HEK293 (cell line): Measurements from ENCODE around the gene SPAAR.

Experiments used
- CTCF ChIA-PET: fragments of 350-600 bp; formaldehyde crosslinking; extraction: SDS; loops from one replicate; lab custom pipeline; 2021; ENCODE audit warnings: antibody characterized with exemption; lab: Yijun Ruan, JAX
- POLR2A ChIA-PET: fragments of 300-600 bp; formaldehyde crosslinking; extraction: SDS; loops from one replicate; lab custom pipeline; 2020; ENCODE audit warnings: antibody characterized with exemption, inconsistent platforms; lab: Yijun Ruan, JAX
- H3K27ac ChIP-seq: fragments of 200-500 bp; sonication (Bioruptor generic); 2 replicates; pipeline ENCODE4 v1.5.1; 2014; ENCODE audit warnings: low read depth, low read length, control low read depth, inconsistent platforms; ENCODE audit errors: extremely low read depth
- H3K36me3 ChIP-seq, 2 experiments: fragments of 200-500 bp in 1 of 2; sonication (Bioruptor generic) in 1 of 2; 1 replicate in 1 of 2; 2 replicates in 1 of 2; pipeline ENCODE4 v1.5.1; 2014 to 2017; ENCODE audit warnings: inconsistent platforms in 2 of 2, low read length in 2 of 2; ENCODE audit not compliant: control insufficient read depth in 2 of 2, insufficient read depth in 1 of 2
- H3K4me1 ChIP-seq: fragments of 200-500 bp; sonication (Bioruptor generic); 2 replicates; pipeline ENCODE4 v1.5.1; 2014; ENCODE audit warnings: mild to moderate bottlenecking, low read length, inconsistent platforms; ENCODE audit not compliant: control insufficient read depth, insufficient read depth
- H3K4me3 ChIP-seq: 2 replicates; pipeline ENCODE4 v1.5.1; 2011; ENCODE audit warnings: low read depth, mild to moderate bottlenecking, control low read depth, low read length, moderate library complexity
- H3K9me3 ChIP-seq: fragments of 200-500 bp; sonication (Bioruptor generic); 2 replicates; pipeline ENCODE4 v1.5.1; 2014; ENCODE audit warnings: low read depth, low read length, inconsistent platforms; ENCODE audit not compliant: control insufficient read depth, insufficient read depth
- ATF2 ChIP-seq: fragments of 450-650 bp; formaldehyde crosslinking; IDR thresholded peaks from 2 replicates; pipeline ENCODE4 v1.5.1; 2016; ENCODE audit warnings: missing biosample characterization, missing genetic modification characterization, low read depth
- CTCF ChIP-seq: fragments of 450-650 bp; formaldehyde crosslinking; IDR thresholded peaks from 2 replicates; pipeline ENCODE4 v1.5.1; 2016; ENCODE audit warnings: missing biosample characterization, missing genetic modification characterization
- HOXA7 ChIP-seq: sonication (generic); formaldehyde crosslinking; IDR thresholded peaks from 2 replicates; pipeline ENCODE4 v1.8.1; 2022; ENCODE audit warnings: missing genetic modification reagents, borderline replicate concordance
- KLF8 ChIP-seq: fragments of 450-650 bp; formaldehyde crosslinking; IDR thresholded peaks from 2 replicates; pipeline ENCODE4 v1.5.1; 2016; ENCODE audit warnings: missing biosample characterization, missing genetic modification characterization
- PRDM1 ChIP-seq: fragments of 450-650 bp; formaldehyde crosslinking; IDR thresholded peaks from 2 replicates; pipeline ENCODE4; 2016; ENCODE audit warnings: missing biosample characterization, missing genetic modification characterization
- REPIN1 ChIP-seq: fragments of 450-650 bp; formaldehyde crosslinking; IDR thresholded peaks from 2 replicates; pipeline ENCODE4 v1.5.1; 2017; ENCODE audit warnings: missing biosample characterization, missing genetic modification characterization, low read depth
- SETDB1 ChIP-seq: IDR thresholded peaks from one replicate; pipeline ENCODE4 v1.6.1; 2017; ENCODE audit warnings: mild to moderate bottlenecking, low read length, moderate library complexity, mixed read lengths; ENCODE audit not compliant: insufficient read length
- WT1 ChIP-seq: fragments of 450-650 bp; formaldehyde crosslinking; IDR thresholded peaks from 2 replicates; pipeline ENCODE4 v1.5.1; 2016; ENCODE audit warnings: missing biosample characterization, missing genetic modification characterization
- ZNF155 ChIP-seq: fragments of 450-650 bp; formaldehyde crosslinking; IDR thresholded peaks from 2 replicates; pipeline ENCODE4 v1.5.1; 2016; ENCODE audit warnings: missing biosample characterization, missing genetic modification characterization
- ZNF184 ChIP-seq: fragments of 450-650 bp; IDR thresholded peaks from 2 replicates; pipeline ENCODE4 v1.5.1; 2018; ENCODE audit warnings: missing biosample characterization, mild to moderate bottlenecking, missing genetic modification characterization
- ZNF423 ChIP-seq: fragments of 450-650 bp; formaldehyde crosslinking; IDR thresholded peaks from 2 replicates; pipeline ENCODE4 v1.5.1; 2016; ENCODE audit warnings: missing biosample characterization, missing genetic modification characterization
- ZNF544 ChIP-seq: fragments of 450-650 bp; formaldehyde crosslinking; IDR thresholded peaks from 2 replicates; pipeline ENCODE4 v1.5.0; 2017; ENCODE audit warnings: missing biosample characterization, missing genetic modification characterization
- ZNF549 ChIP-seq: fragments of 450-650 bp; IDR thresholded peaks from 2 replicates; pipeline ENCODE4 v1.5.1; 2018; ENCODE audit warnings: missing biosample characterization, missing genetic modification characterization, mild to moderate bottlenecking, inconsistent platforms, moderate library complexity
- ZNF560 ChIP-seq: fragments of 450-650 bp; formaldehyde crosslinking; IDR thresholded peaks from 2 replicates; pipeline ENCODE4 v1.5.1; 2017; ENCODE audit warnings: missing biosample characterization, missing genetic modification characterization, borderline replicate concordance
- ZNF571 ChIP-seq: fragments of 450-650 bp; formaldehyde crosslinking; IDR thresholded peaks from 2 replicates; pipeline ENCODE4 v1.5.0; 2017; ENCODE audit warnings: missing biosample characterization, missing genetic modification characterization
- ZNF585B ChIP-seq: fragments of 450-650 bp; formaldehyde crosslinking; IDR thresholded peaks from 2 replicates; pipeline ENCODE4 v1.5.1; 2016; ENCODE audit warnings: missing biosample characterization, missing genetic modification characterization
- ZNF626 ChIP-seq: fragments of 450-650 bp; sonication (Bioruptor Pico); formaldehyde crosslinking; IDR thresholded peaks from 2 replicates; pipeline ENCODE4 v1.5.1; 2018; ENCODE audit warnings: missing biosample characterization, missing genetic modification characterization, inconsistent platforms
- ZNF645 ChIP-seq: fragments of 450-650 bp; formaldehyde crosslinking; IDR thresholded peaks from 2 replicates; pipeline ENCODE4; 2016; ENCODE audit warnings: missing biosample characterization, missing genetic modification characterization
- ZNF654 ChIP-seq: fragments of 450-650 bp; formaldehyde crosslinking; IDR thresholded peaks from 2 replicates; pipeline ENCODE4 v1.5.1; 2016; ENCODE audit warnings: low read depth, missing biosample characterization, missing genetic modification characterization

Gene SPAAR

GRCh38 chr9:35954942-35955546 lies 45.8 kb downstream of the SPAAR start:
- no peak overlapping the region for H3K27ac ChIP-seq
- no peaks in the 10 kb centered on the region for H3K36me3 ChIP-seq
- H3K9me3 ChIP-seq: no peaks in the 10 kb centered on the region
- TF ChIP-seq ATF2 (tag by site-specific recombination) (no peak), CTCF (peak; percentile 51; the same call in 1 of the 2 replicates), ZNF184 (tag by site-specific recombination) (no peak), HOXA7 (CRISPR knock-in tag) (no peak), PRDM1 (peak; percentile 79; the same call in 1 of the 2 replicates), ZNF654 (tag by site-specific recombination) (peak; percentile 93), ZNF585B (no peak), WT1 (tag by site-specific recombination) (no peak)
- no peaks in the 10 kb centered on the region for H3K4me1 ChIP-seq
- H3K4me3 ChIP-seq: no peak overlapping the region
- CTCF ChIA-PET: interaction anchor here (0.5 to 7.0 kb wide), 56 partner anchors 9 to 1726 kb away, joined by 3 to 99 read pairs (median 4); no protein-coding TSS in a partner anchor
- POLR2A ChIA-PET: interaction anchor here (1.2 kb wide), 1 partner anchor 236 kb away, joined by 3 read pairs; the partner anchor contains the start of gene CLTA

DNA sequence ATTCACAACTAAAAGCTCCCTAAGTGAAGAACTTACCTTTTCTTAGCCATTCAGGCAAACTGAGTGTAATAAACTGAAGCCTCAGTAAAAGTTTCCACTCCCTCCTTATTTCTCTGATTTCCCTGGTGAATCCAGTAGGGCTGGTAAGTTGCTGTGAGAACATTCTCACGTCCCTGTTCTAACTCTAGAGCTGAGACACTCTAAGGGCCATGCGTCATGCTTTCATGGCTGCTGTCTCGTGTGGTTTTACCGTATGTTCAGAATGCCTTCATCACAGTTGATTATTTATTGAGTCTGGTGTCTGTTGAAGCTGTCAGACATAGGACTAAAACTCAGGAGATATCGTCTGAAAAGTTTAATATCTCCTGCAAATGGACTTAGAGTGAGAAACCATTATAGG lies 47.4 kb downstream of the SPAAR start:
- no peaks in the 10 kb centered on the region for H3K9me3 ChIP-seq
- no peaks in the 10 kb centered on the region for H3K4me1 ChIP-seq
- POLR2A ChIA-PET: no interaction called here
- no peak for TF ChIP-seq ZNF544 (tag by site-specific recombination)
- CTCF ChIA-PET: interaction anchor here (0.6 to 7.0 kb wide), 17 partner anchors 11 to 255 kb away, joined by 3 to 99 read pairs (median 5); no protein-coding TSS in a partner anchor
- H3K4me3 ChIP-seq: no peak overlapping the region
- no peaks in the 10 kb centered on the region for H3K36me3 ChIP-seq
- H3K27ac ChIP-seq: no peak overlapping the region

DNA sequence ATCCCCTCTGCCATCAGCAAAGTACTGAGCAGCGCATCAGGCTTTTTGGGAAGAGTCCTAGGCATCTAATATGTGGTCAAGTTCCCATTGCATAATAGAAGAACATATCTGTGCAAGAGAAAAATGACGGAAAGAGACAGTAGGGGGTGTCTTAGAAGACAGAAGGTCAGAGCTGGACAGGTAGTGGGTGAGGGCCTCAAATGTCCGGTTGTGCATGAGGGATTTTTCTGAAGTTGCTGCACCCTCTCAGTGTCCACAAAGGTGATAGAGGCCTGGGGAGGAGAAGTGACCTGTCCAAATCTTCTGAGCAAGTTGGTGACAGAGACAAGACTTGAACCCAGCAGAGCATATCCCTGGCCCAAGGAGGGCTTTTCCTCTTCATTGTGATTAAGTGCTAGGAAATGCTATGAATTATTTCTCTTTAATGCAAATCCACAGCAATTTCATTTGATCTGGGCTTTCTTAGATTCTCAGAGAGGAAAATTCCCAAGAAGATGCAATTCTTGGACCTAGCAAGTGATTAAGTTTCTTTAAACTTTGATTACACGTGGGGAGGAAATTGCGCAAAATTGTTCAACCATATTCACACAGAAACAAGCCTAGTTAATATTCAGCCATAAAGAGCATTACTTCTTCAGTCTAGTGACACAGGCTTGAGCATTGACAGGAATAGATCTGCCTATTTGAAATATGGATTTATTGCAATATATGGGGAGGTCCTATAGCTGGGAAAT lies 49.0 kb downstream of the SPAAR start, which contains the start of gene OR2S2:
Gene OR2S2, minus strand, starts transcription at position 51 of the 734 bp plus-strand sequence. CDS start 56 bp downstream, outside the sequence.
- POLR2A ChIA-PET: interaction anchor here (1.0 kb wide), 1 partner anchor 13 kb away, joined by 3 read pairs; no protein-coding TSS in a partner anchor
- no peaks in the 10 kb centered on the region for H3K9me3 ChIP-seq
- H3K27ac ChIP-seq: no peak within 1 kb of the TSS
- H3K4me3 ChIP-seq: no peak within 1 kb of the TSS
- H3K4me1 ChIP-seq: no peaks in the 10 kb centered on the region
- no peak for TF ChIP-seq ZNF560 (tag by site-specific recombination)
- no peak for TF ChIP-seq ZNF571 (tag by site-specific recombination)
- TF ChIP-seq, all 188 proteins: peak for 0
- no peaks in the 10 kb centered on the region for H3K36me3 ChIP-seq
- CTCF ChIA-PET: interaction anchor here (0.8 to 7.0 kb wide), 6 partner anchors 13 to 371 kb away, joined by 3 to 99 read pairs (median 6); no protein-coding TSS in a partner anchor

- H3K27ac ChIP-seq: no peak overlapping the region
- no peak overlapping the region for H3K4me3 ChIP-seq
- ChIA-PET CTCF (interaction anchor here (1.2 to 7.0 kb wide), 4 partner anchors 14 to 143 kb away, joined by 3 to 99 read pairs (median 8); no protein-coding TSS in a partner anchor), POLR2A (no interaction called here)
- no peaks in the 10 kb centered on the region for H3K9me3 ChIP-seq
- no peaks in the 10 kb centered on the region for H3K36me3 ChIP-seq
- no peaks in the 10 kb centered on the region for H3K4me1 ChIP-seq
- TF ChIP-seq ZNF423 (tag by site-specific recombination) (no peak), ZNF645 (tag by site-specific recombination) (no peak), SETDB1 (no peak), KLF8 (tag by site-specific recombination) (no peak), REPIN1 (tag by site-specific recombination) (no peak), ZNF626 (tag by site-specific recombination) (no peak), ZNF155 (tag by site-specific recombination) (no peak), ZNF549 (no peak)
Measured at GRCh38 chr9:35960039-35960655, 50.9 kb downstream of the SPAAR start.
